ENCODE measurements around the gene RPL27A.

Gene RPL27A

DNA sequence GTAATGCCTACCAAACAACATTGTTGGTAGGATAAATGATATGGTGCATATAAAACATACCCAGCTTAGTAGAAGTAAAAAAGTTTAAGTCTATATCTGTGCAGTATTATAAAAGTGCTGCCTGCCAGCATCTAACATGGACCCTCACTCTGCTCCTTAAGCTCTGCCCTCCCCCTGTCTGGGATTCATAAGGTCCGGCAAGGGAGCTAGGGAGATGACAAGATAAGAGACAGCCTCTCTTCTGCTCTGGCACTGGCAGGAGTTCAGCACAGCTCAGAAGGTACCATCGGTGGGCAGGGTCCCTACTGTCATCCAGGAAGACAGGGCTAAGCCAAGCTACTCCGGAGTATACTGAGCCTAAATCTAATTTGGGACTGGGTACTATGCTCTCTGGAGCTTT is 42.9 kb upstream of the RPL27A start:
- H3K9me3 ChIP-seq (ENCODE audit: control insufficient read depth, insufficient read depth, low read depth, low read length) = no peaks in the 10 kb centered on the region
- H3K4me1 ChIP-seq (ENCODE audit: control insufficient read depth, insufficient read depth, low read length) = no peaks in the 10 kb centered on the region
- no peak overlapping the region for H3K4me3 ChIP-seq (ENCODE audit: low read depth, low read length)
- no peak for TF ChIP-seq PRDM6 (tag by site-specific recombination; IDR thresholded peaks at IDR 0.05)
- TF ChIP-seq ATF2 (tag by site-specific recombination; IDR thresholded peaks at IDR 0.05; ENCODE audit: low read depth) = no peak
- TF ChIP-seq YY1 (tag by site-specific recombination; IDR thresholded peaks at IDR 0.05) = no peak
- TF ChIP-seq ZNF335 (tag by site-specific recombination; conservative IDR thresholded peaks at IDR 0.05) = no peak
- TF ChIP-seq ZNF561 (tag by site-specific recombination; IDR thresholded peaks at IDR 0.05; ENCODE audit: borderline replicate concordance) = no peak
- TF ChIP-seq ZNF214 (tag by site-specific recombination; IDR thresholded peaks at IDR 0.05; ENCODE audit: borderline replicate concordance) = no peak
- TF ChIP-seq BCL11B (tag by site-specific recombination; IDR thresholded peaks at IDR 0.05; ENCODE audit: low read depth) = no peak
- no peak for TF ChIP-seq ZNF48 (tag by site-specific recombination; IDR thresholded peaks at IDR 0.05)
- TF ChIP-seq, protein P1, sequence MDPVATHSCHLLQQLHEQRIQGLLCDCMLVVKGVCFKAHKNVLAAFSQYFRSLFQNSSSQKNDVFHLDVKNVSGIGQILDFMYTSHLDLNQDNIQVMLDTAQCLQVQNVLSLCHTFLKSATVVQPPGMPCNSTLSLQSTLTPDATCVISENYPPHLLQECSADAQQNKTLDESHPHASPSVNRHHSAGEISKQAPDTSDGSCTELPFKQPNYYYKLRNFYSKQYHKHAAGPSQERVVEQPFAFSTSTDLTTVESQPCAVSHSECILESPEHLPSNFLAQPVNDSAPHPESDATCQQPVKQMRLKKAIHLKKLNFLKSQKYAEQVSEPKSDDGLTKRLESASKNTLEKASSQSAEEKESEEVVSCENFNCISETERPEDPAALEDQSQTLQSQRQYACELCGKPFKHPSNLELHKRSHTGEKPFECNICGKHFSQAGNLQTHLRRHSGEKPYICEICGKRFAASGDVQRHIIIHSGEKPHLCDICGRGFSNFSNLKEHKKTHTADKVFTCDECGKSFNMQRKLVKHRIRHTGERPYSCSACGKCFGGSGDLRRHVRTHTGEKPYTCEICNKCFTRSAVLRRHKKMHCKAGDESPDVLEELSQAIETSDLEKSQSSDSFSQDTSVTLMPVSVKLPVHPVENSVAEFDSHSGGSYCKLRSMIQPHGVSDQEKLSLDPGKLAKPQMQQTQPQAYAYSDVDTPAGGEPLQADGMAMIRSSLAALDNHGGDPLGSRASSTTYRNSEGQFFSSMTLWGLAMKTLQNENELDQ (tag by site-specific recombination; IDR thresholded peaks at IDR 0.05; ENCODE audit: low read depth) = no peak
- no peak for TF ChIP-seq MZF1 (tag by site-specific recombination; IDR thresholded peaks at IDR 0.05; ENCODE audit: borderline replicate concordance)
- TF ChIP-seq GLIS1 (tag by site-specific recombination; IDR thresholded peaks at IDR 0.05) = no peak
- TF ChIP-seq ZNF544 (tag by site-specific recombination; IDR thresholded peaks at IDR 0.05) = no peak
- no peak for TF ChIP-seq WT1 (tag by site-specific recombination; IDR thresholded peaks at IDR 0.05)
- TF ChIP-seq ZNF792 (tag by site-specific recombination; IDR thresholded peaks at IDR 0.05) = no peak
- TF ChIP-seq ZNF658 (tag by site-specific recombination; IDR thresholded peaks at IDR 0.05) = no peak
- no peak for TF ChIP-seq SP2 (tag by site-specific recombination; IDR thresholded peaks at IDR 0.05)
- ChIA-PET POLR2A (interaction anchor here (0.6 to 1.1 kb wide), 3 partner anchors 43 to 273 kb away, joined by 3 to 6 read pairs (median 6); partner anchors contain the start of genes RPL27A and TRIM66), CTCF (interaction anchor here (0.9 kb wide), 1 partner anchor 35 kb away, joined by 4 read pairs; no protein-coding TSS in a partner anchor)
- H3K27ac ChIP-seq (ENCODE audit: extremely low read depth, low read depth, low read length) = no peak overlapping the region
- peaks cover 0 to 69% of the 10 kb centered on the region in 2 experiments; a peak in 1 of 3 replicates for H3K36me3 ChIP-seq (ENCODE audit: control insufficient read depth in 2 of 2, insufficient read depth in 1 of 2, low read length in 2 of 2)

DNA sequence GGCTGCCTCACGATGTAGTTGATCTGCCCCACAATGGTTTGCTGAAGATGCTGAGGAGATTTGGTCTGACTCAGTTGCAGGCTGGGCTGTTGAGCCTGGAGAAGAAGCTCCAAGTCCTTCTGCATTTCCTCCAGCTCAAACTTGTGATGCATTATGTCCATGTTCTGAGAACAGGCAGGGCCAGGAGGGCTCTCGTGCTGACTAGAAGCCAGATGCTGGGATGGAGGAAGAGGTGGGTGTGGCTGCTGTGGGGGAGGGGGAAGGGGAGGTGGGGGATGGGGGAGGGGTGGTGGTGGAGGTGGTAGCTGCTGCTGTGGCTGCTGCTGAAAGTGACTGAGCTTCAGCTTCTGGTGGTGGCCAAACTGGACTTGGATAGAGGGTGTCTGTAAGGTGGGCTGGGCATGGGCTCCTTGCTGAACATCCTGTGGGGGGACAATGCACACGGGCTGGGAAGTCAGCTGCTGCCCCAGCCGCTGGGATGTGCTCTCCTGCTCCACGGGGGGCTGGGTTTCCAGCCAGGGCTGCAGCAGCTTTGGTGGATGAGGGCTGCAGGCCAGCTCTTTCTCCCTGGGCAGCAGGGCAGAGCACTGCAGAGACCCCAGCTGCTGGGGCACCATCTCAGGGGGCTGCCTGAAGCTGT is 42.2 kb upstream of the RPL27A start:
- Histone ChIP-seq H3K27ac (ENCODE audit: extremely low read depth, low read depth, low read length) (no peak overlapping the region), H3K4me3 (ENCODE audit: low read depth, low read length) (no peak overlapping the region), H3K9me3 (ENCODE audit: control insufficient read depth, insufficient read depth, low read depth, low read length) (no peaks in the 10 kb centered on the region), H3K36me3 (ENCODE audit: control insufficient read depth in 2 of 2, insufficient read depth in 1 of 2, low read length in 2 of 2) (peaks cover 0 to 71% of the 10 kb centered on the region in 2 experiments; a peak in 1 of 3 replicates), H3K4me1 (ENCODE audit: control insufficient read depth, insufficient read depth, low read length) (no peaks in the 10 kb centered on the region)
- CTCF ChIA-PET = interaction anchor here (1.1 kb wide), 1 partner anchor 9 kb away, joined by 3 read pairs; no protein-coding TSS in a partner anchor
- POLR2A ChIA-PET = interaction anchor here (0.9 to 1.1 kb wide), 2 partner anchors 19 to 42 kb away, joined by 3 read pairs; partner anchors contain the start of genes RPL27A and TRIM66
- TF ChIP-seq ZNF768 (tag by site-specific recombination; IDR thresholded peaks at IDR 0.05) (no peak), WT1 (tag by site-specific recombination; IDR thresholded peaks at IDR 0.05) (no peak), ZBTB20 (tag by site-specific recombination; IDR thresholded peaks at IDR 0.05) (no peak), ZNF555 (tag by site-specific recombination; conservative IDR thresholded peaks at IDR 0.05) (no peak), ZIC2 (tag by site-specific recombination; IDR thresholded peaks at IDR 0.05) (peak; percentile 59), ZNF133 (tag by site-specific recombination; IDR thresholded peaks at IDR 0.05) (no peak), ZNF560 (tag by site-specific recombination; IDR thresholded peaks at IDR 0.05; ENCODE audit: borderline replicate concordance) (no peak), ZNF624 (tag by site-specific recombination; IDR thresholded peaks at IDR 0.05) (no peak)
